Activated CD8-positive, alpha-beta memory T cell treated with anti-CD3 and anti-CD28 coated beads, Interleukin-2, amount 10 ng/mL, durations not matched to agents 7 days and 5 days (primary cell): Measurements from ENCODE around the gene PNPLA2. TPM values are rescaled to one million over a fixed set of nuclear protein-coding genes. Genes with fewer than 3 reads are reported as not detected.

Experiments used
- ATAC-seq: fragments of 150-1000 bp; cut with Tn5 transposase; one replicate; pipeline ENCODE4 v1.10.0; 2021; ENCODE audit warnings: moderate library complexity
- CTCF ChIA-PET: fragments of 350-600 bp; sonication (Branson Sonifier 250); formaldehyde crosslinking; loops from one replicate; lab custom pipeline; 2021; ENCODE audit warnings: antibody characterized with exemption; lab: Charles Lee
- DNase-seq: peaks from one replicate; pipeline ENCODE4 v3.0.0-alpha.2; 2020
- H3K27ac Mint-ChIP-seq: one replicate; pipeline ENCODE4 v1.8.0; 2021; ENCODE audit warnings: mild to moderate bottlenecking, mixed read lengths
- H3K27me3 Mint-ChIP-seq: one replicate; pipeline ENCODE4 v1.8.0; 2021; ENCODE audit warnings: mixed read lengths
- H3K36me3 Mint-ChIP-seq: one replicate; pipeline ENCODE4 v1.8.0; 2021; ENCODE audit warnings: mild to moderate bottlenecking, mixed read lengths
- H3K4me1 Mint-ChIP-seq: one replicate; pipeline ENCODE4 v1.8.0; 2021; ENCODE audit warnings: mixed read lengths
- H3K4me3 Mint-ChIP-seq: one replicate; pipeline ENCODE4 v1.8.0; 2021; ENCODE audit warnings: mild to moderate bottlenecking, moderate library complexity, mixed read lengths
- H3K9me3 Mint-ChIP-seq: one replicate; pipeline ENCODE4 v1.8.0; 2022; ENCODE audit warnings: low read depth, mixed read lengths
- total RNA-seq, 2 experiments: library from RNA; stranded (reverse); gene quantifications; one replicate each; pipeline ENCODE4 v1.2.3, GENCODE V29; 2021

PNPLA2 gene
- total RNA-seq, 2 experiments from 2014 or later: 64.7 to 70.0 TPM

DNA sequence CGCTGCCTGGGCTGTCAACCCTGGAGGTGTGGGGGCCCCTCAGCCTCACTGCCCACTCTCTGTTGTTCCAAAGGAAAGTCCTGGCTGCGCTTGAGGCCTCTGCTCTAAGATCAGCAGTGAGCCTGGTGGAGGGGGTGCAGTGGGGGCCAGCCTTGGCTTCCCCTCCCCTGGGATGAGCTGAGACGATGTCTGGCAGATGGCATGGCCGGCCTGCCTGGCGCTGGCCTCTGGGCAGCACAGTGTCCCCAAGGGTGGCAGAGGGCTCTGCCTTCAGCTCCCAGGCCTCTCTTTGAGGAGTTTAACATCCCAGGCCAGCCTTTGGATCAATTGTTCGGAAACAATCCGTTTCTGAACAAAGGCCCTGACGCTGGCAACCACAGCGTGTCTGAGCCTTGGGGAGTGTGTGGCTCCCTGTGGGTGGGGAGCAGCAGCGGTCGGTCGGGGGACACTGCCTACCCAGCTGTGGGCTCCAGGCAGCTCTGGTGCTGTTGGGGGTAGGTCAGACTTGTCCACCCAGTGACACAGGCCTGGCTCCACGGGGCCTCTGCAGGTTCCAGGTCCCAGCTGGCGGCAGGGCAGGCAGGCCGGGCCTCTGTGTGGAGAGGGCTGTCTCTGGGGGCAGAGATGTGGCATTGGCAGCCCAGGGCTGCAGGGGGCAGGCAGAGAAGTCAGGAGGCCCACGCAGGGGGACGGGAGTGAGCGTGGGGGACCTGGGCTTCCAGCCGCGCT lies 36.1 kb downstream of the PNPLA2 start:
- DNase-seq (no peak), ATAC-seq (no peak)
- H3K36me3 Mint-ChIP-seq: no peaks in the 10 kb centered on the region
- CTCF ChIA-PET: no interaction called here
- no peak overlapping the region for H3K27ac Mint-ChIP-seq
- H3K27me3 Mint-ChIP-seq: peaks cover 6% of the 10 kb centered on the region
- H3K4me1 Mint-ChIP-seq: no peaks in the 10 kb centered on the region
- H3K4me3 Mint-ChIP-seq: no peak overlapping the region
- H3K9me3 Mint-ChIP-seq: no peaks in the 10 kb centered on the region

DNA sequence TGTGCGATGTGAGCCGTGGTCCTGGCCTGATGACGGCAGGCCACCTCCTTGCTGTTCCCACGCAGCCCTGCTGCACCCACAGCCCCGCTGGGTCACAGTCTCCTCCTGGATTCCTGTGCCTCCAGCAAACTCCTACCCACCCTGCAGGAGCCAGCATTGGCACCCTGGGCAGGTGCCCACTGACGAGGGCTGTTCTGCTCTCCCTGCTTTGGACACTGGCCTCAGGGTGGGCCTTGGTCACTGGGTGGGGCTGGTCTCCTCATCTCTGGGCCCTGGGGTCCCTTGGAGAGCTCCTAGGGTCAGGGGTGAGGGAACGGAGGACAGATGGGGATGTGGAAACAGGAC lies 36.6 kb downstream of the PNPLA2 start:
- no peaks in the 10 kb centered on the region for H3K4me1 Mint-ChIP-seq
- H3K27me3 Mint-ChIP-seq: peaks cover 6% of the 10 kb centered on the region
- no peaks in the 10 kb centered on the region for H3K9me3 Mint-ChIP-seq
- no peak overlapping the region for H3K27ac Mint-ChIP-seq
- H3K36me3 Mint-ChIP-seq: no peaks in the 10 kb centered on the region
- DNase-seq (no peak), ATAC-seq (no peak)
- H3K4me3 Mint-ChIP-seq: no peak overlapping the region
- CTCF ChIA-PET: no interaction called here

DNA sequence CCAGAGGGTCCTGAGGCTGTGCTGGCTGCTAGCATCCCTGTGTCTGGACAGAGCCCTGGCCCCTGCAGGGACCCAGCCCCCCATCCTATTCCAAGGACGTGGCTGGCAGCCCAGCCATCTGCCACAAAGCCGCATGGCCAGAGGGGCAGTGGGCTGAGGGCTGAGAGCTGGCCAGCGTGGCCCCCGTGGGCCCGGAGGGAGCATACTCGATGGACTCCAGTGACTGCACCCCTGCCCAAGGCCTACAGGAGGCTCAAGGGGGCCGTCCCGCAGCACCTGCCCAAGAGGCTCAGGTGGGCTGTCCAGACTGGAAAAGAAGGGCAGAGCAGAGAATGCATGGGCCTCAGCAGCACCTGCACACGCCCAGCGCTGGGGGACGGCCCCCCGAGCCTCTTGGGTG lies 37.1 kb downstream of the PNPLA2 start:
- H3K36me3 Mint-ChIP-seq: no peaks in the 10 kb centered on the region
- CTCF ChIA-PET: no interaction called here
- no peak overlapping the region for H3K4me3 Mint-ChIP-seq
- H3K4me1 Mint-ChIP-seq: no peaks in the 10 kb centered on the region
- H3K9me3 Mint-ChIP-seq: no peaks in the 10 kb centered on the region
- ATAC-seq (no peak), DNase-seq (no peak)
- no peak overlapping the region for H3K27ac Mint-ChIP-seq
- peaks cover 6% of the 10 kb centered on the region for H3K27me3 Mint-ChIP-seq

DNA sequence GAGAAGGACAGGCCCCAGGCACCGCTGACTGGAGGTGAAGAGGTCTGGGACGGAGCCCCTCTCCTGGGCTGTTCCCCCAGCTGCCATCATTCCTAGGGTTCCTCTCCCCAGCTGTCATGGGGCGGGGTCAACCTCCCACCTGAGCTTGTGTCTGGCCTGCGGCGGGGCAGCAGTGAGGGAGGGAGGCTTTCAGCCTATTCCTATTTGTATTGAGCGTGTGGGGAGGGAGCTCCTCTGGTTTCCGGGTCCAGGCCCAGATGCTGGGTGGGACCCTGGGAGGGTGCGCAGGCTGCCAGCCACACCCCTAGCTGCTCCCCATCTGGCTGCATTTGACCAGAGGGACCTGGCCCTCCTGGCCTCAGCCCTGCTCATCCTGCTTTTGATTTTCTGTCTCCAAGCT lies 37.7 kb downstream of the PNPLA2 start:
- Mint-ChIP-seq H3K9me3 (no peaks in the 10 kb centered on the region), H3K36me3 (no peaks in the 10 kb centered on the region), H3K4me1 (no peaks in the 10 kb centered on the region), H3K27ac (no peak overlapping the region), H3K4me3 (no peak overlapping the region), H3K27me3 (no peaks in the 10 kb centered on the region)
- ATAC-seq: no peak
- DNase-seq: no peak
- CTCF ChIA-PET: interaction anchor here (0.8 kb wide), 1 partner anchor 658 kb away, joined by 3 read pairs; no protein-coding TSS in a partner anchor

DNA sequence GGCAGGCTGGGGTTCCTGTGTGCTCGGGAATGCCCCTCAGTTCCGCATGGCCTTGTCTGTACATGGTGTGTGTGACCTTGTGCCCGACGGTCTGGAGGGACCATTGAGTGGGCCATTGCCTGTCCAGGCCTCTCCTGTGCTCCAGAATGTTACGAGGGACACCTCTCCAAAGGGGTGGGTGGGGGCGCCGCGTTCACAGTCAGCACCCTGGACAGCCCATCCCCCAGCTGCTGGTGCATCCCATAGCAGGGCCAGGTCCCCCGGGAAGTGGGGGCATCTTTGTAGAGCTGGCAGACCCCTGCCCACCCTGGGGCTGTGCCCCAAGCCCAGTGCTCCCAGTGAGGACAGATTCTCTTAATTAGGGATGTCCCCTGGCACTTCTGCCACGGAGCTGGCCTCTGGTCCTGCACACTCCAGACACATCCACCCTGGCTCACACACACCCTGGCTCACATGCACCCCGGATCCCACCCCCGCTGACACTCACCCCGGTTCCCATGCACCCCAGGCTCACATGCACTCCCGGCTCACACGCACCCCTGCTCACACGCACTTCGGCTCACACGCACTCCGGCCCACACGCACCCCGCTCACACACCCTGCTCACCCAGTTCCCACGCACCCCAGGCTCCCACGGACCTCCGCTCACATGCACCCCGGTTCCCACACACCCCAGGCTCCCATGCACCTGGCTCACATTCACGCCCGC lies 39.5 kb downstream of the PNPLA2 start:
- Mint-ChIP-seq H3K27ac (no peak overlapping the region), H3K4me1 (no peaks in the 10 kb centered on the region), H3K9me3 (no peaks in the 10 kb centered on the region), H3K27me3 (no peaks in the 10 kb centered on the region), H3K36me3 (no peaks in the 10 kb centered on the region), H3K4me3 (no peak overlapping the region)
- no peak for ATAC-seq
- CTCF ChIA-PET: no interaction called here
- DNase-seq: no peak

DNA sequence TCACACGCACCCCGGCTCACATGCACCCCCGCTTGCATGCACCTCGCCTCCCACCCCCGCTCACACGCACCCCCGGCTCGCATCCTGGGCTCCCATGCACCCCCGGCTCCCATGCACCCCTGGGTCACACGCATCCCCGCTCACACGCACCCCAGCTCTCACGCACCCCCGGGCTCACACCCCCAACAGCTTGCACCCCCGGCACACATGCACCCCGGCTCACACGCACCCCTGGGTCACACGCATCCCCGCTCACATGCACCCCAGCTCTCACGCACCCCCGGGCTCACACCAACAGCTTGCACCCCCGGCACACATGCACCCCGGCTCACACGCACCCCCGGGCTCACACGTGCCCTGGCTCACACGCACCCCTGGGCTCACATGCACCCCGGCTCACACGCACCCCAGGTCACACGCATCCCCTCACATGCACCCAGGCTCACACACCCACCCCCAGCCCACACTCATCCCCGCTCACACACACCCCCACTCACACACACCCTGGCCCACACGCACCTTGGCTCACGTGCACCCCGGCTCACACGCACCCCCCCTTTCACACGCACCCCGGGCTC lies 40.1 kb downstream of the PNPLA2 start:
- Mint-ChIP-seq H3K27me3 (no peaks in the 10 kb centered on the region), H3K36me3 (no peaks in the 10 kb centered on the region), H3K27ac (no peak overlapping the region), H3K4me1 (no peaks in the 10 kb centered on the region), H3K9me3 (no peaks in the 10 kb centered on the region), H3K4me3 (no peak overlapping the region)
- DNase-seq (no peak), ATAC-seq (no peak)
- CTCF ChIA-PET: no interaction called here

DNA sequence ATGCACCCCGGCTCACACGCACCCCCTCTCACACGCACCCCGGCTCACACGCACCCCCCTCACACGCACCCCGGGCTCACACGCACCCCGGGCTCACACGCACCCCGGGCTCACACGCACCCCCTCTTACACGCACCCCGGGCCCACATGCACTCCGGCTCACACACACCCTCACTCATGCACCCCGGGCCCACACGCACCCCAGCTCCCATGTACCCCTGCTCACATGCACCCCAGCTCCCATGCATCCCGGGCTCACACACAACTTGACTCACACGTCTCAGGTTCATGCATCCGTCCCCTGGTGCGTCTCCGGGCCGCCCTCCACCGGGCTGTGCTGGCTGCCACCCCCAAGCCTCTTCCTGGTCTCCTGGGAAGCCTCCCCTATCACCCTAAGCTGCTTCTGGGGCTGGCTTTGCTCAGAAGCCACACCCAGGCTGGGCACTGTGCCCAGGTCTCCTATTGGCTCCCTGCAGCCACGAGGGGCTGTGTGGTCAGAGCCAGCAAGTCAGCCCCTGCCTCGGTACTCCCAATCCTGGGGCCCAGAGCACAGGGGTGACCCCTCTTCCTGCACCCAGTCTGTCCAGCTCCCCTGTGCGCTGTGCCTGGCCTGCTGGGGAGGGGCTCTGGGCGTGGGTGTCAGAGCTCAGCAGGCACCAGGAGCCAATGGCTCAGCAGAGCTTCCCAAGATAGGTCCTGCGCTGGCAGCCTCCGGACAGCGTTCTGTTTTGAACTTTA lies 40.8 kb downstream of the PNPLA2 start:
- H3K27ac Mint-ChIP-seq: no peak overlapping the region
- no peaks in the 10 kb centered on the region for H3K9me3 Mint-ChIP-seq
- CTCF ChIA-PET: no interaction called here
- no peaks in the 10 kb centered on the region for H3K36me3 Mint-ChIP-seq
- H3K4me3 Mint-ChIP-seq: no peak overlapping the region
- no peak for ATAC-seq
- no peak for DNase-seq
- H3K27me3 Mint-ChIP-seq: no peaks in the 10 kb centered on the region
- no peaks in the 10 kb centered on the region for H3K4me1 Mint-ChIP-seq

DNA sequence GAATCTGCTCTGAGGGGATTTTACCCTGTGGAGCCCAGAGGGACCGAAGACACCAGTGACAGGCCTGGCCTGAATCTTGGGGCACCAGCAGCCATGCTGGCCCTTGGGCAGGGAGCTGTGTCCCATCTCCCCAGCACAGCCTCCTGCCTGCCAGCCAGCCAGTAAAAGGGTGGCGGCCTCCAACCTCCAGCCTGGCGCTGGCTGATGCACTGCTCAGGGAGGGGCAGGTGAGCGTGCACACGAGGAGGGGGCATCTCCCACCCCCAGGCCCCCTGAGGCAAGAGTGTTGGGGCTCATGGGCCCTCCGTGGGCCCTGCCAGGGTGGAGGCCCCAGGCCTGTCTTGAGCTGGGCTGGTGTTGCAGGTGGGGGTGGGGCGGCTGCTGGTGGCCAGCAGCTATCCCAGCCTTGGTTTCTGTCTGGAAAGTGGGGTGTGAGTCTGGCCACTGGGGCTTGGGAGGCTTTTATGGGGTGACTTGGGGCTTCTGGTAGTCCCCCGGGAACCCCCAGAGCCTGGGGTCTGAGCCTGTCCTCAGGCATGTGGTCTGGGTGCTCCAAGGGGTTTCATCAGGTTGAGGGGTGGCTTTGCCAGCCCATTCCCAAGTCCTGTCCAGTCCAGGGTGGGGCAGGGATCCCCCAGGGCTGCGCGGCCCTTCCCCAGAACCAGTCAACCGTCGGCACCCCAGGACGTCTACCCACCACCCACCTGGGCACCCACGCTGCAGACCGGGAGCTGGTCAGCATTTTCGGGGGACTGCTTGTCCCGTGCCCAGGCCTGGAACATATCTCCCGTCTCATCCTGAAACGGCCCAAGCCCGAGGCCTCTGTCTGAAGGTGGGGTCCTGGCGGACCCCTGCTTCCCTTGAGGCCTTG lies 41.8 kb downstream of the PNPLA2 start:
- no peaks in the 10 kb centered on the region for H3K27me3 Mint-ChIP-seq
- H3K4me3 Mint-ChIP-seq: no peak overlapping the region
- H3K4me1 Mint-ChIP-seq: no peaks in the 10 kb centered on the region
- CTCF ChIA-PET: no interaction called here
- H3K9me3 Mint-ChIP-seq: no peaks in the 10 kb centered on the region
- H3K36me3 Mint-ChIP-seq: no peaks in the 10 kb centered on the region
- no peak overlapping the region for H3K27ac Mint-ChIP-seq
- ATAC-seq (no peak), DNase-seq (no peak)

DNA sequence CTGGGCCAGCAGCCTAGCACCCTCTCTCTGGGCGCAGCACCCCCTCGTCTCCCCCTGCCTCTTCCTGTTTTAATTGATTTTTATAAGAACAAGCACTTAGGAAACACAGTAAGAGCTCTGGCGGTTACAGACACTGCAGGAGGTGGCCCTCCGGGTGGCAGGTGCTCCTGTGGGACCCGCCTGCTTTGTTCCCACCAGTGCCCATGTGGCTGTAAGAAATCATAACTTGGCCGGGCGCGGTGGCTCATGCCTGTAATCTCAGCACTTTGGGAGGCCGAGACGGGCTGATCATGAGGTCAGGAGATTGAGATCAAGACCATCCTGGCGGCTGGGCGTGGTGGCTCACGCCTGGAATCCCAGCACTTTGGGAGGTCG lies 42.4 kb downstream of the PNPLA2 start:
- Mint-ChIP-seq H3K27ac (no peak overlapping the region), H3K27me3 (no peaks in the 10 kb centered on the region), H3K4me3 (no peak overlapping the region), H3K9me3 (no peaks in the 10 kb centered on the region), H3K4me1 (no peaks in the 10 kb centered on the region), H3K36me3 (no peaks in the 10 kb centered on the region)
- DNase-seq (no peak), ATAC-seq (no peak)
- CTCF ChIA-PET: no interaction called here

DNA sequence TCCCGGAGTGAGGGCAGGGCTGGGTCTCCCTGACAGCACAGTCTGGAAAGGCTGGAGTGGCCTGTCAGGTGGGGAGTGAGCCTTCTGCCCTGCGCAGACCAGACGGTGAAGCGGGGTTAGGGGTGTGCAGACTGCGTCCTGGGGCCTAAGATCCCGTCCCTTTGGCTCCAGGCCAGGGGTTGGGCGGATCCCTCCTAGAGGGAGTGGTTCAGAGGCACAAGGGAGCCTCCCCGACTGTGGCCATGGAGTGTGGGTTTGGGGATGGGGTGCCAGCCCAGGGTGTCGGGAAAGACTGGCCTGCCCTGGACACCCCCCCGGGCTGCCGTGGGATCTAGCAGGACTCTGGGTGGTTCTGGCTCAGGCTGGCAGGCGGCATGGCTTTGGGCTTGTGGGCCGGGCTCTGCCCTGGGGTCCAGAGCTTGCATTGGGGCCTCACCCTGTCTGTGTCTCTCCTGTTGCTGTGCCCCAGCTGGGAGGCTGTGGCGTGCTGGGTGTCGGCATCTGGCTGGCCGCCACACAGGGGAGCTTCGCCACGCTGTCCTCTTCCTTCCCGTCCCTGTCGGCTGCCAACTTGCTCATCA lies 43.5 kb downstream of the PNPLA2 start:
- H3K36me3 Mint-ChIP-seq: no peaks in the 10 kb centered on the region
- ATAC-seq (no peak), DNase-seq (no peak)
- no peaks in the 10 kb centered on the region for H3K4me1 Mint-ChIP-seq
- CTCF ChIA-PET: interaction anchor here (1.2 kb wide), 1 partner anchor 14 kb away, joined by 3 read pairs; no protein-coding TSS in a partner anchor
- H3K9me3 Mint-ChIP-seq: no peaks in the 10 kb centered on the region
- H3K4me3 Mint-ChIP-seq: no peak overlapping the region
- no peaks in the 10 kb centered on the region for H3K27me3 Mint-ChIP-seq
- no peak overlapping the region for H3K27ac Mint-ChIP-seq

DNA sequence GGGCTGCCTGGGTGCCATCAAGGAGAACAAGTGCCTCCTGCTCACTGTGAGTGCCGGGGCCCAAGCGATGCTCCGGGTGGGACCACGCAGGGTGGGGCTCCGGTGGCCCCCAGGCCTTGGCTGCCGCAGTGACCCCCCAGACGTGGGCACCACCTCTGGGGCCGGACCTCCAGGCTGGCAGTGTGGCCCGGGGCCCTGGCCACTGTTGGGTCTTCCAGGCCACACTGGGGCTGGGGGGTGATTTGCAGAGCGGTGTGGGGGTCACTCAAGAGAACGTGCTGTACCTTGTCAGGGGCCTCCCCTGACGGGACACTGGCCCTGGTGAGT lies 43.9 kb downstream of the PNPLA2 start:
- Mint-ChIP-seq H3K4me3 (no peak overlapping the region), H3K27me3 (no peaks in the 10 kb centered on the region), H3K9me3 (no peaks in the 10 kb centered on the region), H3K4me1 (no peaks in the 10 kb centered on the region), H3K36me3 (no peaks in the 10 kb centered on the region), H3K27ac (no peak overlapping the region)
- CTCF ChIA-PET: interaction anchor here (1.2 kb wide), 1 partner anchor 14 kb away, joined by 3 read pairs; no protein-coding TSS in a partner anchor
- DNase-seq (no peak), ATAC-seq (no peak)

DNA sequence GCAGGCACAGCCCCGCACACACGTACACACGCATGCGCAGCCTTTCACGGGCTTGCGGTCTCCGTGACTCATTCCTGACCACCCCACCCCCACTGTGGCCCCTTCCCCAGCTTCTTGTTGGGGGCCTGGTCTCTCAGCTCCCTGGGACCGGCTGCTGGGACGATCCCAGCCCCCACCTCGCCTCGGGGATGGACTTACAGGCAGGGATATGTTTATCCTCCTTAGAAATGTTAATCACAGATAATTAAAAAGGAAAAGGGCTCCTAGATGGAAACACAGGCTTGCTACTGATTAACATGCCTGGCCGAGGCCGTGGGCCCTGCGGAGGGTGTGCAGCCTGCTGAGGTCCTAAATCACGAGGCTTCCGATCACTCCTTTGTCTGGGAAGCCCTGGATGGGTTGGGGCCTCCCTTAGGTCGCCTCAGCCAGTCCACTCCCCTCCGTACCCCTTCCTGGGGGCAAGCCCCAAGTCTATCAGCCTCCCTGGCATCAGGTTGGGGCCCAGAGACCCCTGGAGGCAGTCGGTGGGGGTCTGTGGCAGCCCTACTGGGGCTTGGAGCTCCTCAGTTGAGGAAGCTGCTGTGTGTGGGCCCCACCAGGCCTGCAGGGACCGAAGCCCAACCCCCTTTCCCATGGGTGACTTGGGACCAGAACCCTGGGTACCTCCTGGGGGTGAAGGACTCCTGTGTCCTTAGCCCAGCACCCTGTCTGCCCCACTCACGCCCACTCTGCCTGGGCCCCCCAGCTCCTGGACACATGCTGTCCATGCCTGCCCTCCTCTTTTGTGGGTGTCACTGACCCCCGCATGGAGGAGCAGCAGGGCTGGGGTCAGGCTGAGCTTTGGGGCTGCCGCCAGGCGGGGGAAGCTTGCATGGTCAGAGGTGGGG lies 44.6 kb downstream of the PNPLA2 start:
- Mint-ChIP-seq H3K27me3 (no peaks in the 10 kb centered on the region), H3K36me3 (no peaks in the 10 kb centered on the region), H3K27ac (no peak overlapping the region), H3K4me3 (no peak overlapping the region), H3K9me3 (no peaks in the 10 kb centered on the region), H3K4me1 (no peaks in the 10 kb centered on the region)
- CTCF ChIA-PET: interaction anchor here (1.2 kb wide), 1 partner anchor 15 kb away, joined by 3 read pairs; no protein-coding TSS in a partner anchor
- DNase-seq (no peak), ATAC-seq (no peak)
